HepG2 (cell line): ENCODE results near the gene SRSF11. TPM values are rescaled to one million over a fixed set of nuclear protein-coding genes. Genes with fewer than 3 reads are reported as not detected.

Experiments
- ATAC-seq: fragments of 200-7000 bp; cut with Tn5 transposase; 3 replicates; pipeline ENCODE4 v1.9.1; 2020; ENCODE audit warnings: mild to moderate bottlenecking, moderate library complexity
- BruUV-seq: library from RNA; stranded (reverse); fragments of 400-500 nt; replicated peaks from 2 replicates; lab custom pipeline; 2021; lab: Mats Ljungman, UMichigan
- CTCF ChIA-PET: fragments of 300-600 bp; formaldehyde crosslinking; extraction: SDS; loops from one replicate; lab custom pipeline; 2021; ENCODE audit warnings: low total read pairs, inconsistent platforms, low intra/inter-chr PET ratio; lab: Yijun Ruan, JAX
- POLR2A ChIA-PET: fragments of 350-600 bp; sonication (Branson Sonifier 250); formaldehyde crosslinking; loops from one replicate; lab custom pipeline; 2020; ENCODE audit warnings: antibody characterized with exemption, inconsistent platforms; lab: Yijun Ruan, JAX
- DNase-seq: peaks from one replicate; pipeline ENCODE4 v3.0.0-alpha.2; 2015; ENCODE audit warnings: low spot score
- FAIRE-seq: peaks from 3 replicates; lab custom pipeline; 2011; peaks lifted over from hg19 to GRCh38; lab: Jason Lieb, UNC
- H2AFZ ChIP-seq: one replicate; pipeline ENCODE4 v1.6.1; 2011; ENCODE audit warnings: low read length, inconsistent platforms
- H3K27ac ChIP-seq: fragments of 300-600 bp; 3 replicates; pipeline ENCODE4 v1.8.0; 2011; ENCODE audit warnings: mixed run types, mild to moderate bottlenecking, mixed read lengths, low read length, inconsistent platforms; ENCODE audit not compliant: insufficient read depth; ENCODE audit errors: extremely low read length
- H3K27me3 ChIP-seq, 2 experiments: fragments of 200-600 bp in 1 of 2; 2 replicates in 1 of 2; 3 replicates in 1 of 2; pipeline versions ENCODE4 v1.6.0 to v1.8.0; 2011; ENCODE audit warnings: low read length in 2 of 2, mild to moderate bottlenecking in 2 of 2, moderate library complexity in 2 of 2, inconsistent platforms in 1 of 2; ENCODE audit not compliant: insufficient read depth in 2 of 2, control insufficient read depth in 1 of 2
- H3K36me3 ChIP-seq, 2 experiments: fragments of 200-600 bp in 1 of 2; replicated peaks in 1 of 2; 2 replicates in 1 of 2; 3 replicates in 1 of 2; pipeline versions ENCODE4 v1.5.1 to v1.8.0; 2011; ENCODE audit warnings: low read length in 2 of 2, inconsistent platforms in 1 of 2; ENCODE audit not compliant: insufficient read depth in 2 of 2, control insufficient read depth in 1 of 2
- H3K4me1 ChIP-seq: 2 replicates; pipeline ENCODE4 v1.5.1; 2012; ENCODE audit warnings: low read length, inconsistent platforms; ENCODE audit not compliant: insufficient read depth
- H3K4me2 ChIP-seq: 2 replicates; pipeline ENCODE4 v1.6.0; 2011; ENCODE audit warnings: low read depth, low read length, inconsistent platforms
- H3K4me3 ChIP-seq, 3 experiments: fragments of 200-600 bp in 1 of 3; sonication (generic), shearing (Covaris generic) in 1 of 3; replicated peaks in 1 of 3; 2 replicates each; pipeline ENCODE4 v1.5.1; 2011 to 2016; ENCODE audit warnings: low read length in 3 of 3, inconsistent platforms in 2 of 3, low read depth in 2 of 3, mild to moderate bottlenecking in 2 of 3, control low read depth in 1 of 3, mixed read lengths in 1 of 3; ENCODE audit not compliant: insufficient read depth in 1 of 3
- H3K79me2 ChIP-seq: one replicate; pipeline ENCODE4 v1.6.1; 2011; ENCODE audit warnings: low read length, inconsistent platforms; ENCODE audit not compliant: insufficient read depth
- H3K9ac ChIP-seq: 2 replicates; pipeline ENCODE4 v1.6.0; 2011; ENCODE audit warnings: mild to moderate bottlenecking, low read depth, low read length, inconsistent platforms; ENCODE audit not compliant: insufficient read depth
- H3K9me3 ChIP-seq: 2 replicates; pipeline ENCODE4 v1.5.1; 2012; ENCODE audit warnings: mild to moderate bottlenecking, low read length
- H4K20me1 ChIP-seq: 2 replicates; pipeline ENCODE4 v1.6.0; 2011; ENCODE audit warnings: inconsistent platforms, mild to moderate bottlenecking, low read length, moderate library complexity; ENCODE audit not compliant: insufficient read depth
- MAFF ChIP-seq: IDR thresholded peaks from 2 replicates; pipeline ENCODE4 v1.6.1; 2011; ENCODE audit warnings: low read depth, low read length, improper control_type of control experiment
- MAFK ChIP-seq, 2 experiments: IDR thresholded peaks in 1 of 2; conservative IDR thresholded peaks in 1 of 2; 2 replicates each; pipeline ENCODE4 v1.6.1; 2011; ENCODE audit warnings: improper control_type of control experiment in 2 of 2, low read length in 2 of 2
- SIN3A ChIP-seq: IDR thresholded peaks from 2 replicates; pipeline ENCODE4 v1.6.1; 2011; ENCODE audit warnings: low read depth, mild to moderate bottlenecking, control low read depth, low read length, borderline replicate concordance
- U2AF1 ChIP-seq: fragments of 200-400 bp; formaldehyde crosslinking; optimal IDR thresholded peaks from 2 replicates; pipeline ENCODE3; 2017; ENCODE audit warnings: mild to moderate bottlenecking, low read depth, low read length
- ZNF441 ChIP-seq: sonication (generic); formaldehyde crosslinking; IDR thresholded peaks from 2 replicates; pipeline ENCODE4 v1.7.0; 2021; ENCODE audit warnings: missing genetic modification reagents, borderline replicate concordance
- ZNF503 ChIP-seq: sonication (generic); formaldehyde crosslinking; IDR thresholded peaks from 2 replicates; pipeline ENCODE4 v1.4.0; 2020; ENCODE audit warnings: missing genetic modification reagents
- ZNF674 ChIP-seq: sonication (generic); formaldehyde crosslinking; IDR thresholded peaks from 2 replicates; pipeline ENCODE4 v1.5.0; 2020; ENCODE audit warnings: low read depth, mild to moderate bottlenecking, missing genetic modification reagents
- ZZZ3 ChIP-seq: sonication (generic); formaldehyde crosslinking; IDR thresholded peaks from 2 replicates; pipeline ENCODE4 v1.4.0; 2020; ENCODE audit warnings: missing genetic modification reagents, mild to moderate bottlenecking, borderline replicate concordance
- WGBS: methylation state at CpG from one replicate; pipeline ENCODE4 v1.1.6; 2017; ENCODE audit warnings: low lambda C conversion rate; 5-methylcytosine and 5-hydroxymethylcytosine counted together
- in situ Hi-C: cut with HindIII; loops from 2 replicates; pipeline ENCODE4 v1.10.0; 2017; ENCODE audit warnings: low pct_unique_long_range_greater_than_20kb; ENCODE audit not compliant: extremely low pct_ligation_motif_present
- intact Hi-C: fragments of 100-400 bp; cut with micrococcal nuclease; formaldehyde crosslinking; loops from one replicate; pipeline ENCODE4 v1.10.0; 2022; ENCODE audit not compliant: unreplicated experiment
- polyA plus RNA-seq, 8 experiments: library from polyadenylated mRNA; depleted of rRNA in 3 of 8; stranded (reverse) in 7 of 8; unstranded in 1 of 8; fragments of >200 nt; fragmentation: Illumina TruSeq in 4 of 8; extraction: Trizol in 4 of 8; gene quantifications; 2 replicates each; pipeline versions ENCODE4 v1.2.1 to v1.2.3, GENCODE V29; 2011 to 2016; ENCODE audit warnings: low read depth in 4 of 8, missing spikeins in 1 of 8, mixed read lengths in 1 of 8; ENCODE audit not compliant: insufficient read depth in 1 of 8
- total RNA-seq, 5 experiments: library from RNA; depleted of rRNA; stranded (reverse); fragments of >200 nt; fragmentation: Illumina TruSeq; extraction: Trizol; gene quantifications; 2 replicates each; pipeline ENCODE4 v1.2.3, GENCODE V29; 2016; ENCODE audit warnings: low read depth in 1 of 5

SRSF11 gene
- total and polyA plus RNA-seq, 2 of the 13 experiments (the other 11 are each of a cell fraction or from before 2014, with no cell fraction given), result 118 to 381 TPM

GRCh38 chr1:70231475-70231874 lies 10.3 kb downstream of the SRSF11 start:
- H4K20me1 ChIP-seq, result peaks cover 2% of the 10 kb centered on the region; the same call in 1 of the 2 replicates
- intact Hi-C loops, result no loop called here
- in situ Hi-C loops, result no loop called here

More at GRCh38 chr1:70231475-70231874, 10.3 kb downstream of the SRSF11 start:
- no peak for DNase-seq
- POLR2A ChIA-PET, result interaction anchor here (1.2 kb wide), 1 partner anchor 10 kb away, joined by 4 read pairs; the partner anchor contains the start of gene SRSF11
- H3K4me1 ChIP-seq, result peaks cover 11% of the 10 kb centered on the region; the same call in 1 of the 2 replicates
- H3K79me2 ChIP-seq, result peaks cover 25% of the 10 kb centered on the region
- 96% methylated on average over 4 of the region's 4 CpGs for WGBS
- H3K9ac ChIP-seq, result no peak overlapping the region
- BruUV-seq, result no TSS peak
- CTCF ChIA-PET, result no interaction called here
- H3K4me2 ChIP-seq, result no peak overlapping the region
- no peak for ATAC-seq
- no peak overlapping the region for H3K4me3 ChIP-seq
- no peak overlapping the region for H3K27ac ChIP-seq
- H2AFZ ChIP-seq, result no peak overlapping the region
- H3K9me3 ChIP-seq, result no peaks in the 10 kb centered on the region
- TF ChIP-seq MAFK (conservative IDR thresholded peaks at IDR 0.05 in 1 of 2, IDR thresholded peaks at IDR 0.05 in 1 of 2; ENCODE audit: low read length in 2 of 2) (peak; percentile 97 to 98), ZZZ3 (CRISPR knock-in tag) (no peak), ZNF441 (CRISPR knock-in tag) (no peak), MAFF (peak; percentile 97), U2AF1 (no peak), SIN3A (no peak), ZNF503 (CRISPR knock-in tag) (no peak), ZNF674 (CRISPR knock-in tag) (no peak)
- H3K27me3 ChIP-seq, result no peaks in the 10 kb centered on the region
- H3K36me3 ChIP-seq, result peaks cover 7 to 93% of the 10 kb centered on the region in 2 experiments
- FAIRE-seq, result no peak
